A673 (cell line): ENCODE data around the gene S100B. TPM values are rescaled to one million over a fixed set of nuclear protein-coding genes. Genes with fewer than 3 reads are reported as not detected.

Source experiments
- BruUV-seq: library from RNA; stranded (reverse); fragments of 400-500 nt; replicated peaks from 2 replicates; lab custom pipeline; 2021; lab: Mats Ljungman, UMichigan
- CTCF ChIA-PET: fragments of 300-600 bp; sonication (Branson Sonifier 250); formaldehyde crosslinking; loops from one replicate; lab custom pipeline; 2022; ENCODE audit warnings: antibody characterized with exemption; lab: Charles Lee
- POLR2A ChIA-PET: fragments of 300-600 bp; sonication (Branson Sonifier 250); formaldehyde crosslinking; loops from one replicate; lab custom pipeline; 2022; ENCODE audit warnings: antibody characterized with exemption; ENCODE audit not compliant: low non-redundant PET; lab: Charles Lee
- DNase-seq: peaks from one replicate; pipeline ENCODE4 v3.0.0-alpha.2; 2015; ENCODE audit warnings: low spot score
- H3K27ac ChIP-seq: fragments of 200-600 bp; sonication (generic); 2 replicates; pipeline ENCODE4 v1.5.1; 2016; ENCODE audit warnings: mixed run types, low read depth, mild to moderate bottlenecking, mixed read lengths, antibody characterized with exemption, low read length; ENCODE audit not compliant: poor library complexity, severe bottlenecking
- H3K27me3 ChIP-seq: fragments of 200-600 bp; sonication (generic); replicated peaks from 2 replicates; pipeline ENCODE4 v1.6.1; 2017; ENCODE audit warnings: mixed run types, low read depth, mild to moderate bottlenecking, mixed read lengths, antibody characterized with exemption, low read length; ENCODE audit not compliant: insufficient read depth, poor library complexity
- H3K36me3 ChIP-seq: fragments of 200-600 bp; sonication (generic); 2 replicates; pipeline ENCODE4 v1.6.1; 2016; ENCODE audit warnings: mixed run types, mild to moderate bottlenecking, mixed read lengths, antibody characterized with exemption, low read length; ENCODE audit not compliant: insufficient read depth, poor library complexity, severe bottlenecking
- H3K4me1 ChIP-seq: fragments of 200-600 bp; sonication (generic); 2 replicates; pipeline ENCODE4 v1.6.1; 2017; ENCODE audit warnings: mixed run types, mild to moderate bottlenecking, mixed read lengths, antibody characterized with exemption, low read length; ENCODE audit not compliant: insufficient read depth, poor library complexity, severe bottlenecking
- H3K4me3 ChIP-seq: fragments of 200-600 bp; sonication (generic); 2 replicates; pipeline ENCODE4 v1.5.1; 2016; ENCODE audit warnings: low read depth, mixed run types, mild to moderate bottlenecking, mixed read lengths, low read length; ENCODE audit not compliant: poor library complexity, severe bottlenecking
- H3K9me3 ChIP-seq: fragments of 200-600 bp; sonication (generic); 2 replicates; pipeline ENCODE4 v1.6.1; 2016; ENCODE audit warnings: mixed run types, low read depth, mild to moderate bottlenecking, mixed read lengths, antibody characterized with exemption, low read length; ENCODE audit not compliant: poor library complexity, severe bottlenecking
- CTCF ChIP-seq: fragments of 300-800, 200-600 bp; sonication (generic); conservative IDR thresholded peaks from 2 replicates; pipeline ENCODE4 v1.5.1; 2017; ENCODE audit warnings: low read depth, mild to moderate bottlenecking, antibody characterized with exemption, low read length, moderate library complexity, mixed read lengths
- EZH2 ChIP-seq: fragments of 200-600 bp; sonication (generic); IDR thresholded peaks from 2 replicates; pipeline ENCODE4 v1.6.1; 2017; ENCODE audit warnings: borderline replicate concordance, low read depth, mild to moderate bottlenecking, mixed read lengths, antibody characterized with exemption, low read length; ENCODE audit not compliant: poor library complexity, severe bottlenecking
- intact Hi-C: fragments of 100-400 bp; cut with micrococcal nuclease; formaldehyde crosslinking; loops from one replicate; pipeline ENCODE4 v1.10.0; 2022; ENCODE audit not compliant: unreplicated experiment
- total RNA-seq: library from RNA; stranded (reverse); gene quantifications from 2 replicates; pipeline ENCODE4 v1.2.3, GENCODE V29; 2021

S100B gene
- total RNA-seq, 1 experiment from 2014 or later = not detected

- ChIA-PET CTCF (interaction anchor here (0.8 to 0.9 kb wide), 2 partner anchors 28 to 496 kb away, joined by 4 read pairs; no protein-coding TSS in a partner anchor), POLR2A (no interaction called here)
- Histone ChIP-seq H3K9me3 (no peaks in the 10 kb centered on the region), H3K36me3 (peaks cover 22% of the 10 kb centered on the region), H3K4me1 (peaks cover 19% of the 10 kb centered on the region), H3K27ac (no peak overlapping the region), H3K4me3 (no peak overlapping the region), H3K27me3 (no peaks in the 10 kb centered on the region)
- intact Hi-C loops = no loop called here
- BruUV-seq = no TSS peak
- peak; percentile 50 for DNase-seq
- no peak for TF ChIP-seq EZH2
- TF ChIP-seq CTCF = peak; percentile 60
Observed at GRCh38 chr21:46639489-46640386, 34.9 kb upstream of the S100B start.

GRCh38 chr21:46637952-46638746, 33.3 kb upstream of the S100B start:
- Histone ChIP-seq H3K27ac (no peak overlapping the region), H3K4me3 (no peak overlapping the region), H3K27me3 (no peaks in the 10 kb centered on the region), H3K36me3 (peaks cover 16% of the 10 kb centered on the region), H3K4me1 (peaks cover 19% of the 10 kb centered on the region), H3K9me3 (no peaks in the 10 kb centered on the region)
- BruUV-seq = no TSS peak
- CTCF ChIA-PET = no interaction called here
- POLR2A ChIA-PET = no interaction called here
- intact Hi-C loops = no loop called here
- DNase-seq = no peak
- TF ChIP-seq CTCF = no peak
- TF ChIP-seq EZH2 = no peak

- TF ChIP-seq EZH2 (no peak), CTCF (no peak)
- BruUV-seq = TSS peak; percentile 38
- POLR2A ChIA-PET = interaction anchor here (0.6 kb wide), 1 partner anchor 11 kb away, joined by 3 read pairs; no protein-coding TSS in a partner anchor
Observed at GRCh38 chr21:46636550-46637285, 31.8 kb upstream of the S100B start.

More at GRCh38 chr21:46636550-46637285, 31.8 kb upstream of the S100B start:
- H3K9me3 ChIP-seq = no peaks in the 10 kb centered on the region
- no peak for DNase-seq
- CTCF ChIA-PET = no interaction called here
- intact Hi-C loops = no loop called here
- peaks cover 19% of the 10 kb centered on the region for H3K4me1 ChIP-seq
- peaks cover 11% of the 10 kb centered on the region for H3K36me3 ChIP-seq
- H3K27me3 ChIP-seq = no peaks in the 10 kb centered on the region
- no peak overlapping the region for H3K27ac ChIP-seq
- H3K4me3 ChIP-seq = peak overlapping the region; percentile 94
